Left renal cortex interstitium (tissue), 4 donors: Measurements from ENCODE around the gene ABCF3. TPM values are rescaled to one million over a fixed set of nuclear protein-coding genes. Genes with fewer than 3 reads are reported as not detected.
"Not testable (repeated sequence)": the region's sequence is repeated elsewhere in the genome, so short reads cannot be mapped to it uniquely, and the experiment has no call there.

Source experiments
- DNase-seq, 4 donors: peaks; one replicate each; pipeline ENCODE4 v3.0.0-alpha.2; 2013; ENCODE audit warnings: low read depth in 4 of 4, low spot score in 2 of 4, missing footprints in 1 of 4
- polyA plus RNA-seq, 4 donors: library from polyadenylated mRNA; unstranded; fragments of 120-200 nt; gene quantifications; one replicate each; pipeline ENCODE4 v1.2.1, GENCODE V29; 2013; ENCODE audit not compliant: insufficient read length in 4 of 4

The ABCF3 gene
- 10 to 100 TPM; 52.0 to 70.9 (median 65.5) TPM for polyA plus RNA-seq

- DNase-seq, result no peak
Measured at GRCh38 chr3:184186184-184186901, at the start of gene ABCF3. ABCF3 (plus strand) TSS chr3:184186199; CDS start chr3:184186208, 9 bp downstream.

GRCh38 chr3:184140436-184140835, 45.6 kb upstream of the ABCF3 start:
- DNase-seq, result no peak

GRCh38 chr3:184142199-184142598, 43.8 kb upstream of the ABCF3 start:
- no peak for DNase-seq

GRCh38 chr3:184143327-184143726, 42.7 kb upstream of the ABCF3 start:
- no peak for DNase-seq

GRCh38 chr3:184144505-184144904, 41.5 kb upstream of the ABCF3 start:
- DNase-seq, result no peak

GRCh38 chr3:184145111-184145524, 40.9 kb upstream of the ABCF3 start:
- no peak for DNase-seq

- no peak for DNase-seq
Measured at GRCh38 chr3:184145751-184146270, 40.2 kb upstream of the ABCF3 start.

- DNase-seq, result no peak
Measured at GRCh38 chr3:184148076-184148475, 37.9 kb upstream of the ABCF3 start.

GRCh38 chr3:184149123-184149522, 36.9 kb upstream of the ABCF3 start:
- DNase-seq, result no peak

GRCh38 chr3:184149770-184150169, 36.2 kb upstream of the ABCF3 start:
- DNase-seq, result not testable (repeated sequence)

GRCh38 chr3:184154885-184155643, 30.9 kb upstream of the ABCF3 start, which contains the start of gene DVL3:
DVL3 (plus strand) TSS chr3:184155377; CDS start chr3:184155636, 259 bp downstream.
- no peak for DNase-seq

GRCh38 chr3:184155644-184156521, 30.1 kb upstream of the ABCF3 start:
- DNase-seq, result no peak

- peak in 1 of 4 donors; percentile 57 for DNase-seq
Measured at GRCh38 chr3:184156522-184156955, 29.5 kb upstream of the ABCF3 start.

- no peak for DNase-seq
Measured at GRCh38 chr3:184157206-184157605, 28.8 kb upstream of the ABCF3 start.

GRCh38 chr3:184158404-184158803, 27.6 kb upstream of the ABCF3 start:
- no peak for DNase-seq

- no peak for DNase-seq
Measured at GRCh38 chr3:184160456-184160855, 25.5 kb upstream of the ABCF3 start.

GRCh38 chr3:184162571-184163070, 23.4 kb upstream of the ABCF3 start:
- DNase-seq, result not testable (repeated sequence)

- no peak for DNase-seq
Measured at GRCh38 chr3:184164648-184165330, 21.2 kb upstream of the ABCF3 start.

GRCh38 chr3:184165543-184165942, 20.5 kb upstream of the ABCF3 start:
- DNase-seq, result no peak

GRCh38 chr3:184166671-184167070, 19.3 kb upstream of the ABCF3 start:
- DNase-seq, result no peak
